Transverse colon (tissue), 4 donors: ENCODE results near the gene GOLGA1.

Experiments
- CTCF ChIP-seq, 5 experiments: fragments of 200-600 bp in 3 of 5; fragments of 450-650 bp in 2 of 5; sonication (generic) in 3 of 5; IDR thresholded peaks; 1 replicate in 2 of 5; 2 replicates in 3 of 5; pipeline ENCODE4 v1.5.1; 2016 to 2017; ENCODE audit warnings: antibody characterized with exemption in 5 of 5, inconsistent platforms in 3 of 5, mild to moderate bottlenecking in 2 of 5, moderate library complexity in 1 of 5
- EP300 ChIP-seq: sonication (generic); formaldehyde crosslinking; IDR thresholded peaks from one replicate; pipeline ENCODE4 v1.6.1; 2017; ENCODE audit warnings: antibody characterized with exemption, low read depth
- POLR2A ChIP-seq: fragments of 450-650 bp; IDR thresholded peaks from one replicate; pipeline ENCODE4 v1.6.1; 2016; ENCODE audit warnings: antibody characterized with exemption, mild to moderate bottlenecking, moderate library complexity
- POLR2AphosphoS5 ChIP-seq, 3 donors: sonication (generic); formaldehyde crosslinking; IDR thresholded peaks; one replicate each; pipeline ENCODE4 v1.6.1; 2016; ENCODE audit warnings: antibody characterized with exemption in 3 of 3

- no peak for TF ChIP-seq POLR2AphosphoS5 (IDR thresholded peaks at IDR 0.05)
- no peak for TF ChIP-seq POLR2A
- TF ChIP-seq EP300 = no peak
- TF ChIP-seq CTCF (IDR thresholded peaks at IDR 0.05) = no peak
These were observed 42.8 kb upstream of the GOLGA1 start for GRCh38 chr9:124983698-124984097.
